Loucy (cell line): ENCODE results near the gene FBLN2.

ENCODE experiments used
- EZH2phosphoT487 ChIP-seq: fragments of 200-600 bp; IDR thresholded peaks from 2 replicates; pipeline ENCODE4 v1.6.1; 2018; ENCODE audit warnings: antibody characterized with exemption, mild to moderate bottlenecking, moderate library complexity, borderline replicate concordance
- TF ChIP-seq, protein P1 (sequence below): fragments of 200-600 bp; sonication (generic); conservative IDR thresholded peaks from 2 replicates; pipeline ENCODE4 v1.5.1; 2014; ENCODE audit warnings: mild to moderate bottlenecking, antibody characterized with exemption, low read length

DNA sequence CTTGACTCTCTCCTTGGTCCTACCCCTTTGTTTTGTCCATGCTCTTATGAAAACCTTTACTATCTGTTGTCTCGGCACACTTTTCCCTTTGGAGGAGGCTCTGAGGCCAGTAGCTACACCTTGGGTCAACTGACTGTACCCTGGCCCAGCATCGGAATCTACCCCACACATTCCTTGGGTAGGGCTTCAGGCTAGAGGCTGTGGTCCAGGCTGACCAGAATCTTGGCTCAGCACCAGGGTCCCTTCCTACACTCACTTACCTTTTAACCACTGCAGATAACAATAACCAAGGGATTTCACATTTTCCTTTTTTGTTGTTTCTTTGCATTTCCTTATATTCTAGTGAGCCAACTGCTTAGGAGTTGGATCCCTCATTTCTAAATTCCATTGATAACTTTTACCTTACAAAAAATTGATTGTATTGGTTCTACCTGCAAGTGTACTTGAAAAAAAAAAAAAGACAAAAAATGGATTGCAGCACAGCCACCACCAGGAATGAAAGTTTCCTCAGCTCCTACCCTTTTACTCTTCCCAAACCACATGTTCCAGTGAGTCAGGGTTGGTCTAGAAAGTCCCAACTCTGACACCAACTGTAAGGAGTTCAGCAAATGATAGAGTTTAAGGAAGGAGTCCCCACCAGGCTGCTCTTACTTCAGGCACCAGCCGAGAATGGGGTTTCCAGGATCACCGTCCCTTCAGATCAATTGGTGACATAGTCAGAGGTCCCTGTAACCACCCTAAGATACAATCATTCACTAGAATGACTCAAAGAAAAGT, 95.6 kb downstream of the FBLN2 start:
- TF ChIP-seq, protein P1, sequence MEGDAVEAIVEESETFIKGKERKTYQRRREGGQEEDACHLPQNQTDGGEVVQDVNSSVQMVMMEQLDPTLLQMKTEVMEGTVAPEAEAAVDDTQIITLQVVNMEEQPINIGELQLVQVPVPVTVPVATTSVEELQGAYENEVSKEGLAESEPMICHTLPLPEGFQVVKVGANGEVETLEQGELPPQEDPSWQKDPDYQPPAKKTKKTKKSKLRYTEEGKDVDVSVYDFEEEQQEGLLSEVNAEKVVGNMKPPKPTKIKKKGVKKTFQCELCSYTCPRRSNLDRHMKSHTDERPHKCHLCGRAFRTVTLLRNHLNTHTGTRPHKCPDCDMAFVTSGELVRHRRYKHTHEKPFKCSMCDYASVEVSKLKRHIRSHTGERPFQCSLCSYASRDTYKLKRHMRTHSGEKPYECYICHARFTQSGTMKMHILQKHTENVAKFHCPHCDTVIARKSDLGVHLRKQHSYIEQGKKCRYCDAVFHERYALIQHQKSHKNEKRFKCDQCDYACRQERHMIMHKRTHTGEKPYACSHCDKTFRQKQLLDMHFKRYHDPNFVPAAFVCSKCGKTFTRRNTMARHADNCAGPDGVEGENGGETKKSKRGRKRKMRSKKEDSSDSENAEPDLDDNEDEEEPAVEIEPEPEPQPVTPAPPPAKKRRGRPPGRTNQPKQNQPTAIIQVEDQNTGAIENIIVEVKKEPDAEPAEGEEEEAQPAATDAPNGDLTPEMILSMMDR: no peak
- no peak for TF ChIP-seq EZH2phosphoT487
